Measurements from ENCODE around the gene KLHL22. TPM values are rescaled to one million over a fixed set of nuclear protein-coding genes. Genes with fewer than 3 reads are reported as not detected.
"Not testable (repeated sequence)": the region's sequence is repeated elsewhere in the genome, so short reads cannot be mapped to it uniquely, and the experiment has no call there.

The KLHL22 gene
- total RNA-seq, 1 donor from 2014 or later, result 17.7 TPM

GRCh38 chr22:20421507-20421874 lies 74.1 kb downstream of the KLHL22 start:
- DNase-seq, result no peak
- Mint-ChIP-seq H3K4me1 (peaks cover 6% of the 10 kb centered on the region), H3K36me3 (ENCODE audit: low read depth) (no peaks in the 10 kb centered on the region), H3K27me3 (peaks cover 13% of the 10 kb centered on the region), H3K9me3 (no peaks in the 10 kb centered on the region), H3K4me3 (no peak overlapping the region), H3K27ac (no peak overlapping the region)
- intact Hi-C loops (cut with micrococcal nuclease), result no loop called here

- Mint-ChIP-seq H3K4me1 (peaks cover 6% of the 10 kb centered on the region), H3K27me3 (peaks cover 17% of the 10 kb centered on the region), H3K4me3 (no peak overlapping the region), H3K27ac (no peak overlapping the region), H3K9me3 (no peaks in the 10 kb centered on the region), H3K36me3 (ENCODE audit: low read depth) (no peaks in the 10 kb centered on the region)
- intact Hi-C loops (cut with micrococcal nuclease), result no loop called here
- no peak for DNase-seq
Observed at GRCh38 chr22:20420157-20420842, 75.3 kb downstream of the KLHL22 start.

GRCh38 chr22:20419664-20419951 lies 76.0 kb downstream of the KLHL22 start:
- H3K27me3 Mint-ChIP-seq, result peaks cover 17% of the 10 kb centered on the region
- H3K4me1 Mint-ChIP-seq, result peaks cover 4% of the 10 kb centered on the region
- no peak for DNase-seq
- H3K9me3 Mint-ChIP-seq, result no peaks in the 10 kb centered on the region
- H3K4me3 Mint-ChIP-seq, result no peak overlapping the region
- intact Hi-C loops (cut with micrococcal nuclease), result loop anchor here (5.0 kb wide), 2 partner anchors 148 to 278 kb away; no protein-coding TSS in a partner anchor
- no peak overlapping the region for H3K27ac Mint-ChIP-seq
- H3K36me3 Mint-ChIP-seq (ENCODE audit: low read depth), result no peaks in the 10 kb centered on the region

GRCh38 chr22:20418211-20418788 lies 77.3 kb downstream of the KLHL22 start:
- intact Hi-C loops (cut with micrococcal nuclease), result loop anchor here (1.0 to 5.0 kb wide), 4 partner anchors 38 to 279 kb away; no protein-coding TSS in a partner anchor

GRCh38 chr22:20415699-20416098 lies 79.9 kb downstream of the KLHL22 start:
- not testable (repeated sequence) for H3K36me3 Mint-ChIP-seq (ENCODE audit: low read depth); H3K4me1 Mint-ChIP-seq; DNase-seq; H3K4me3 Mint-ChIP-seq; H3K27ac Mint-ChIP-seq; H3K9me3 Mint-ChIP-seq
- peaks cover 26% of the 10 kb centered on the region for H3K27me3 Mint-ChIP-seq
- intact Hi-C loops (cut with micrococcal nuclease), result loop anchor here (5.0 kb wide), 2 partner anchors 152 to 282 kb away; no protein-coding TSS in a partner anchor

More at GRCh38 chr22:20418211-20418788, 77.3 kb downstream of the KLHL22 start:
- Mint-ChIP-seq H3K27ac (no peak overlapping the region), H3K27me3 (peaks cover 19% of the 10 kb centered on the region), H3K4me1 (peaks cover 1% of the 10 kb centered on the region), H3K4me3 (peak overlapping the region; percentile 60), H3K36me3 (ENCODE audit: low read depth) (no peaks in the 10 kb centered on the region), H3K9me3 (no peaks in the 10 kb centered on the region)
- peak; percentile 92 for DNase-seq

- not testable (repeated sequence) for H3K4me1 Mint-ChIP-seq; H3K36me3 Mint-ChIP-seq (ENCODE audit: low read depth); DNase-seq; H3K27ac Mint-ChIP-seq; H3K4me3 Mint-ChIP-seq; H3K9me3 Mint-ChIP-seq
- intact Hi-C loops (cut with micrococcal nuclease), result loop anchor here (5.0 kb wide), 2 partner anchors 152 to 282 kb away; no protein-coding TSS in a partner anchor
- H3K27me3 Mint-ChIP-seq, result peaks cover 26% of the 10 kb centered on the region
Observed at GRCh38 chr22:20415241-20415640, 80.4 kb downstream of the KLHL22 start.

GRCh38 chr22:20414450-20414849 lies 81.1 kb downstream of the KLHL22 start:
- no peak overlapping the region for H3K4me3 Mint-ChIP-seq
- H3K9me3 Mint-ChIP-seq, result no peaks in the 10 kb centered on the region
- intact Hi-C loops (cut with micrococcal nuclease), result no loop called here
- no peak for DNase-seq
- peaks cover 1% of the 10 kb centered on the region for H3K4me1 Mint-ChIP-seq
- peaks cover 26% of the 10 kb centered on the region for H3K27me3 Mint-ChIP-seq
- H3K27ac Mint-ChIP-seq, result no peak overlapping the region
- H3K36me3 Mint-ChIP-seq (ENCODE audit: low read depth), result no peaks in the 10 kb centered on the region

- Mint-ChIP-seq H3K9me3 (no peaks in the 10 kb centered on the region), H3K36me3 (ENCODE audit: low read depth) (no peaks in the 10 kb centered on the region), H3K4me3 (no peak overlapping the region), H3K27me3 (peaks cover 26% of the 10 kb centered on the region), H3K4me1 (peaks cover 1% of the 10 kb centered on the region), H3K27ac (no peak overlapping the region)
- intact Hi-C loops (cut with micrococcal nuclease), result no loop called here
- DNase-seq, result no peak
Observed at GRCh38 chr22:20414059-20414440, 81.5 kb downstream of the KLHL22 start.

GRCh38 chr22:20413217-20414058 lies 82.2 kb downstream of the KLHL22 start:
- Mint-ChIP-seq H3K27ac (no peak overlapping the region), H3K9me3 (no peaks in the 10 kb centered on the region), H3K27me3 (peaks cover 26% of the 10 kb centered on the region), H3K4me3 (no peak overlapping the region), H3K4me1 (peaks cover 1% of the 10 kb centered on the region), H3K36me3 (ENCODE audit: low read depth) (peaks cover 3% of the 10 kb centered on the region)
- no peak for DNase-seq
- intact Hi-C loops (cut with micrococcal nuclease), result no loop called here

GRCh38 chr22:20412474-20413216 lies 83.0 kb downstream of the KLHL22 start:
- H3K4me3 Mint-ChIP-seq, result no peak overlapping the region
- no peaks in the 10 kb centered on the region for H3K4me1 Mint-ChIP-seq
- no peak for DNase-seq
- H3K27ac Mint-ChIP-seq, result no peak overlapping the region
- peaks cover 3% of the 10 kb centered on the region for H3K36me3 Mint-ChIP-seq (ENCODE audit: low read depth)
- H3K27me3 Mint-ChIP-seq, result peaks cover 26% of the 10 kb centered on the region
- intact Hi-C loops (cut with micrococcal nuclease), result no loop called here
- H3K9me3 Mint-ChIP-seq, result no peaks in the 10 kb centered on the region

GRCh38 chr22:20409385-20409784 lies 86.2 kb downstream of the KLHL22 start:
- DNase-seq; intact Hi-C loops (cut with micrococcal nuclease); H3K9me3 Mint-ChIP-seq; H3K4me3 Mint-ChIP-seq; H3K27ac Mint-ChIP-seq; H3K4me1 Mint-ChIP-seq: not testable (repeated sequence)
- H3K27me3 Mint-ChIP-seq, result peaks cover 15% of the 10 kb centered on the region
- peaks cover 13% of the 10 kb centered on the region for H3K36me3 Mint-ChIP-seq (ENCODE audit: low read depth)

GRCh38 chr22:20408891-20409290 lies 86.7 kb downstream of the KLHL22 start:
- Mint-ChIP-seq H3K27me3 (peaks cover 12% of the 10 kb centered on the region), H3K27ac (no peak overlapping the region), H3K4me3 (no peak overlapping the region), H3K36me3 (ENCODE audit: low read depth) (peaks cover 14% of the 10 kb centered on the region), H3K9me3 (no peaks in the 10 kb centered on the region), H3K4me1 (no peaks in the 10 kb centered on the region)
- intact Hi-C loops (cut with micrococcal nuclease), result no loop called here
- no peak for DNase-seq

- peaks cover 2% of the 10 kb centered on the region for H3K27me3 Mint-ChIP-seq
- intact Hi-C loops (cut with micrococcal nuclease), result no loop called here
- peaks cover 23% of the 10 kb centered on the region for H3K36me3 Mint-ChIP-seq (ENCODE audit: low read depth)
- peaks cover 6% of the 10 kb centered on the region for H3K4me1 Mint-ChIP-seq
- H3K9me3 Mint-ChIP-seq, result no peaks in the 10 kb centered on the region
- H3K27ac Mint-ChIP-seq, result no peak overlapping the region
- H3K4me3 Mint-ChIP-seq, result no peak overlapping the region
- DNase-seq, result no peak
Observed at GRCh38 chr22:20407829-20408228, 87.8 kb downstream of the KLHL22 start.
